Neural cell (in vitro differentiated cells): ENCODE data around the gene GLYATL3. TPM values are rescaled to one million over a fixed set of nuclear protein-coding genes. Genes with fewer than 3 reads are reported as not detected.

ENCODE experiments used
- H2AFZ ChIP-seq: fragments of 200-600, 300-800 bp; sonication (generic), shearing (Covaris generic); 2 replicates; pipeline ENCODE4 v1.6.0; 2014; ENCODE audit warnings: low read depth, mild to moderate bottlenecking, antibody characterized with exemption, low read length, moderate library complexity
- H3F3A ChIP-seq: fragments of 200-600 bp; shearing (Covaris generic); 2 replicates; pipeline ENCODE4 v1.6.1; 2016; ENCODE audit warnings: mild to moderate bottlenecking, moderate library complexity, mixed read lengths, antibody characterized with exemption, low read length; ENCODE audit not compliant: insufficient read depth, poor library complexity, severe bottlenecking
- H3K27ac ChIP-seq: fragments of 200-600, 300-800 bp; sonication (generic), shearing (Covaris generic); 2 replicates; pipeline ENCODE4 v1.5.1; 2014; ENCODE audit warnings: mild to moderate bottlenecking, low read length, moderate library complexity
- H3K27me3 ChIP-seq: fragments of 300-800, 200-600 bp; sonication (generic), shearing (Covaris generic); 2 replicates; pipeline ENCODE4 v1.6.0; 2014; ENCODE audit warnings: mild to moderate bottlenecking, low read depth, low read length, moderate library complexity; ENCODE audit not compliant: insufficient read depth
- H3K36me3 ChIP-seq: fragments of 300-800, 200-600 bp; sonication (generic), shearing (Covaris generic); 2 replicates; pipeline ENCODE4 v1.5.1; 2014; ENCODE audit warnings: mild to moderate bottlenecking, antibody characterized with exemption, low read length, moderate library complexity; ENCODE audit not compliant: insufficient read depth
- H3K4me2 ChIP-seq: fragments of 300-800, 200-600 bp; sonication (generic), shearing (Covaris generic); 2 replicates; pipeline ENCODE4 v1.6.0; 2014; ENCODE audit warnings: mild to moderate bottlenecking, low read length
- H3K4me3 ChIP-seq: fragments of 300-800, 200-600 bp; sonication (generic), shearing (Covaris generic); 2 replicates; pipeline ENCODE4 v1.5.1; 2014; ENCODE audit warnings: mild to moderate bottlenecking, low read length, moderate library complexity
- H3K79me2 ChIP-seq: fragments of 200-600 bp; shearing (Covaris generic); replicated peaks from 2 replicates; pipeline ENCODE4 v1.6.0; 2014; ENCODE audit warnings: mild to moderate bottlenecking, low read length, moderate library complexity; ENCODE audit not compliant: insufficient read depth
- H3K9ac ChIP-seq: fragments of 300-800, 200-600 bp; sonication (generic), shearing (Covaris generic); 2 replicates; pipeline ENCODE4 v1.6.1; 2016; ENCODE audit warnings: mild to moderate bottlenecking, low read length, mixed read lengths
- H3K9me2 ChIP-seq: fragments of 200-600 bp; shearing (Covaris generic); 2 replicates; pipeline ENCODE4 v1.6.1; 2016; ENCODE audit warnings: mild to moderate bottlenecking, low read length, mixed read lengths; ENCODE audit not compliant: insufficient read depth
- H3K9me3 ChIP-seq: fragments of 200-600, 300-800 bp; sonication (generic), shearing (Covaris generic); 2 replicates; pipeline ENCODE4 v1.6.1; 2016; ENCODE audit warnings: mild to moderate bottlenecking, mixed run types, low read length, moderate library complexity, mixed read lengths
- H4K20me1 ChIP-seq: fragments of 200-600 bp; shearing (Covaris generic); 2 replicates; pipeline ENCODE4 v1.6.1; 2016; ENCODE audit warnings: mild to moderate bottlenecking, mixed run types; ENCODE audit not compliant: insufficient read depth
- EP300 ChIP-seq: fragments of 450-650 bp; conservative IDR thresholded peaks from 2 replicates; pipeline ENCODE4 v1.6.1; 2014; ENCODE audit warnings: antibody characterized with exemption, mild to moderate bottlenecking, moderate library complexity; ENCODE audit not compliant: poor library complexity, severe bottlenecking
- EZH2 ChIP-seq: fragments of 200-600, 300-800 bp; shearing (Covaris generic), sonication (generic); IDR thresholded peaks from 2 replicates; pipeline ENCODE4 v1.6.1; 2014; ENCODE audit warnings: antibody characterized with exemption, low read length, borderline replicate concordance, mild to moderate bottlenecking; ENCODE audit not compliant: insufficient read depth, poor library complexity, severe bottlenecking
- MXI1 ChIP-seq: fragments of 450-650 bp; conservative IDR thresholded peaks from 2 replicates; pipeline ENCODE4 v1.6.1; 2014; ENCODE audit warnings: antibody characterized with exemption, mild to moderate bottlenecking; ENCODE audit not compliant: poor library complexity, severe bottlenecking
- POLR2AphosphoS5 ChIP-seq: IDR thresholded peaks from 2 replicates; pipeline ENCODE4 v1.6.1; 2012
- RAD21 ChIP-seq: fragments of 450-650 bp; conservative IDR thresholded peaks from 2 replicates; pipeline ENCODE4 v1.6.1; 2014; ENCODE audit warnings: antibody characterized with exemption, mild to moderate bottlenecking, moderate library complexity
- SMC3 ChIP-seq: fragments of 450-650 bp; conservative IDR thresholded peaks from 2 replicates; pipeline ENCODE4 v1.6.1; 2014; ENCODE audit warnings: antibody characterized with exemption, mild to moderate bottlenecking, moderate library complexity; ENCODE audit not compliant: poor library complexity
- TAF1 ChIP-seq: IDR thresholded peaks from 2 replicates; pipeline ENCODE4 v1.6.1; 2012; ENCODE audit warnings: low read depth
- polyA plus RNA-seq: library from polyadenylated mRNA; depleted of rRNA; stranded (reverse); fragments of >200 nt; gene quantifications from 2 replicates; pipeline ENCODE4 v1.2.3, GENCODE V29; 2014
- TF ChIP-seq, protein P1 (sequence below): IDR thresholded peaks from 2 replicates; pipeline ENCODE4 v1.6.1; 2012; ENCODE audit warnings: borderline replicate concordance
- TF ChIP-seq, protein P2 (sequence below): fragments of 450-650 bp; IDR thresholded peaks from 2 replicates; pipeline ENCODE4 v1.5.1; 2014; ENCODE audit warnings: antibody characterized with exemption, mild to moderate bottlenecking, moderate library complexity; ENCODE audit not compliant: poor library complexity, severe bottlenecking

Gene GLYATL3
- polyA plus RNA-seq, 1 donor from 2014 or later = not detected

DNA sequence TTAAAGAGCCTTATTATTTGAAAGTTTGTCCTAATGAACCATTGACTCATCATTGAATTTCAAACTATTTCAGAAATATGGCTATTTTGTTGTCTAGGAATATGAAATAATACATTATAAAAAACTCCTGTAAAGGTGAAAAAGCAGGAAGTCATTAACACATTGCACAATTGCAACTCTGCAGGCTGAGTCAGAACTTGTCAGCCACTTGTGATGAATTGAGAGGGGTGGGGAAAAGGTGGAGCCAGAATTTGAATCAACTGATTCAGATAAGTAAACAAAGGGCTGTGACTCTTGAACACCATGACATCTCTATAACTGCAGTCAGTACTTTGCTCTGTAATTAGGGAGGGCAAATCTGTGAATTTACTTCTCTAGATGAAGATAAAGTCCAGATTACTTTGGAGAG, 56.7 kb downstream of the GLYATL3 start:
- Histone ChIP-seq H3K36me3 (no peaks in the 10 kb centered on the region), H3K4me3 (no peak overlapping the region), H2AFZ (no peak overlapping the region)

GRCh38 chr6:49557177-49557576, 57.5 kb downstream of the GLYATL3 start:
- Histone ChIP-seq H3K79me2 (no peaks in the 10 kb centered on the region), H4K20me1 (no peaks in the 10 kb centered on the region), H3K27ac (no peak overlapping the region), H2AFZ (no peak overlapping the region), H3F3A (no peaks in the 10 kb centered on the region), H3K27me3 (peaks cover 7% of the 10 kb centered on the region), H3K9me2 (no peaks in the 10 kb centered on the region), H3K4me3 (no peak overlapping the region), H3K4me2 (no peak overlapping the region), H3K36me3 (no peaks in the 10 kb centered on the region), H3K9ac (no peak overlapping the region), H3K9me3 (no peaks in the 10 kb centered on the region)
- no peak for TF ChIP-seq MXI1
- TF ChIP-seq EP300 = no peak
- TF ChIP-seq TAF1 = no peak
- TF ChIP-seq, protein P1, sequence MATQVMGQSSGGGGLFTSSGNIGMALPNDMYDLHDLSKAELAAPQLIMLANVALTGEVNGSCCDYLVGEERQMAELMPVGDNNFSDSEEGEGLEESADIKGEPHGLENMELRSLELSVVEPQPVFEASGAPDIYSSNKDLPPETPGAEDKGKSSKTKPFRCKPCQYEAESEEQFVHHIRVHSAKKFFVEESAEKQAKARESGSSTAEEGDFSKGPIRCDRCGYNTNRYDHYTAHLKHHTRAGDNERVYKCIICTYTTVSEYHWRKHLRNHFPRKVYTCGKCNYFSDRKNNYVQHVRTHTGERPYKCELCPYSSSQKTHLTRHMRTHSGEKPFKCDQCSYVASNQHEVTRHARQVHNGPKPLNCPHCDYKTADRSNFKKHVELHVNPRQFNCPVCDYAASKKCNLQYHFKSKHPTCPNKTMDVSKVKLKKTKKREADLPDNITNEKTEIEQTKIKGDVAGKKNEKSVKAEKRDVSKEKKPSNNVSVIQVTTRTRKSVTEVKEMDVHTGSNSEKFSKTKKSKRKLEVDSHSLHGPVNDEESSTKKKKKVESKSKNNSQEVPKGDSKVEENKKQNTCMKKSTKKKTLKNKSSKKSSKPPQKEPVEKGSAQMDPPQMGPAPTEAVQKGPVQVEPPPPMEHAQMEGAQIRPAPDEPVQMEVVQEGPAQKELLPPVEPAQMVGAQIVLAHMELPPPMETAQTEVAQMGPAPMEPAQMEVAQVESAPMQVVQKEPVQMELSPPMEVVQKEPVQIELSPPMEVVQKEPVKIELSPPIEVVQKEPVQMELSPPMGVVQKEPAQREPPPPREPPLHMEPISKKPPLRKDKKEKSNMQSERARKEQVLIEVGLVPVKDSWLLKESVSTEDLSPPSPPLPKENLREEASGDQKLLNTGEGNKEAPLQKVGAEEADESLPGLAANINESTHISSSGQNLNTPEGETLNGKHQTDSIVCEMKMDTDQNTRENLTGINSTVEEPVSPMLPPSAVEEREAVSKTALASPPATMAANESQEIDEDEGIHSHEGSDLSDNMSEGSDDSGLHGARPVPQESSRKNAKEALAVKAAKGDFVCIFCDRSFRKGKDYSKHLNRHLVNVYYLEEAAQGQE = no peak
- no peak for TF ChIP-seq RAD21
- no peak for TF ChIP-seq SMC3

More for the DNA sequence above, 56.7 kb downstream of the GLYATL3 start:
- TF ChIP-seq EZH2 = no peak
- TF ChIP-seq SMC3 = no peak
- no peak for TF ChIP-seq RAD21
- TF ChIP-seq, protein P1 = no peak
- TF ChIP-seq POLR2AphosphoS5 = no peak
- TF ChIP-seq TAF1 = no peak
- no peak for TF ChIP-seq MXI1
- TF ChIP-seq, protein P2, sequence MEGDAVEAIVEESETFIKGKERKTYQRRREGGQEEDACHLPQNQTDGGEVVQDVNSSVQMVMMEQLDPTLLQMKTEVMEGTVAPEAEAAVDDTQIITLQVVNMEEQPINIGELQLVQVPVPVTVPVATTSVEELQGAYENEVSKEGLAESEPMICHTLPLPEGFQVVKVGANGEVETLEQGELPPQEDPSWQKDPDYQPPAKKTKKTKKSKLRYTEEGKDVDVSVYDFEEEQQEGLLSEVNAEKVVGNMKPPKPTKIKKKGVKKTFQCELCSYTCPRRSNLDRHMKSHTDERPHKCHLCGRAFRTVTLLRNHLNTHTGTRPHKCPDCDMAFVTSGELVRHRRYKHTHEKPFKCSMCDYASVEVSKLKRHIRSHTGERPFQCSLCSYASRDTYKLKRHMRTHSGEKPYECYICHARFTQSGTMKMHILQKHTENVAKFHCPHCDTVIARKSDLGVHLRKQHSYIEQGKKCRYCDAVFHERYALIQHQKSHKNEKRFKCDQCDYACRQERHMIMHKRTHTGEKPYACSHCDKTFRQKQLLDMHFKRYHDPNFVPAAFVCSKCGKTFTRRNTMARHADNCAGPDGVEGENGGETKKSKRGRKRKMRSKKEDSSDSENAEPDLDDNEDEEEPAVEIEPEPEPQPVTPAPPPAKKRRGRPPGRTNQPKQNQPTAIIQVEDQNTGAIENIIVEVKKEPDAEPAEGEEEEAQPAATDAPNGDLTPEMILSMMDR = no peak
- no peak for TF ChIP-seq EP300
- Histone ChIP-seq H3K9me2 (no peaks in the 10 kb centered on the region), H3K79me2 (no peaks in the 10 kb centered on the region), H3K4me2 (no peak overlapping the region), H3F3A (peaks cover 4% of the 10 kb centered on the region), H3K27ac (no peak overlapping the region), H3K9ac (no peak overlapping the region), H3K27me3 (peaks cover 14% of the 10 kb centered on the region), H4K20me1 (no peaks in the 10 kb centered on the region), H3K9me3 (no peaks in the 10 kb centered on the region)
